NK-92 treated with Interleukin-12 subunit alpha and Interleukin-12 subunit beta, amount 100 ng/mL, for 24 hours (cell line): ENCODE results near the gene AMPD2.

Source experiments
- DNase-seq: peaks from one replicate; lab custom pipeline; 2025; lab: John Stamatoyannopoulos, UW

The AMPD2 gene

GRCh38 chr1:109617291-109617801 lies 2.3 kb upstream of the AMPD2 start:
- peak; percentile 25 for DNase-seq

DNA sequence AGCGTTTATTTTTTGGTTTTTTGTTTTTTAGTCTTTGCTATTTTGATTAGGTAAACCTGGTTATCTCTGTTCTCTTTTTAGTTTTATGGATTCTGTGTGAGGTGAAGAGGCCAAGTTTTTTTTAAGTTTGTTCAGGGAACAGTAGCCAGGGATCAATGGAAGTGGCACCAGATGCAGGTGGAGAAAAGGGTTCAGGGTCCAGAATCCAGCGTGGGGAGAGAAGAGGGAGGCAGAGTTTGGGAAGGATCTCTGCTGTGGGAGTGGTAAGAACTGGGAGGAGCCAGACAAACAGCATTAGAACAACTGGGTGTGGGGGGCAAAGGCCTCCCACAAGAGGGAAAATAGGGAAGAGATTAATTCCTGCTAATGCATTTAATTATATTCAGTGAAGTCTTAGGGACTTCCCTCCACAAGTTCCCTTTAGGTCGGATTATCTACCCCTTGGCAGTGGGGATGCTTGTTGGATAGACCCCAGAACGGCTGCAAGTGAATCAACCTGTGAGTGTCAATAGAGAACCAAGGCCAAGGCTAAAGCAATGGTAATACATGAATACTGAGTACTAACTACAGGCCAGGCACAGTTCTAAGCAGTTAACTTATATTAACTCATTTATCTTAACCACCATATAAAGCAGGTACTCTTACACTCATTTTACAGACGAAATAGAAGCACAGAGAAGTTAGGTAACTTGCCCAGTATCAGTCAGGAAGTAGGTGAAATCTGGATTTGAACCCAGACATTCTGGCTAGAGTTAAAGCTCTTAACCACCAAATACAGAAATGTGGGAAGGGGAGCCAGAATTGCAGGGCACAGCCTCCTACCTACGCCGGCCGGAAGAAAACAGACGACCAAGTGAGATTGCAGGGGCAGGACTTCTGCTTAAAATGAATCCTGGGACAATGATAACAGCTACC lies 719 bp upstream of the AMPD2 start:
- DNase-seq = no peak

DNA sequence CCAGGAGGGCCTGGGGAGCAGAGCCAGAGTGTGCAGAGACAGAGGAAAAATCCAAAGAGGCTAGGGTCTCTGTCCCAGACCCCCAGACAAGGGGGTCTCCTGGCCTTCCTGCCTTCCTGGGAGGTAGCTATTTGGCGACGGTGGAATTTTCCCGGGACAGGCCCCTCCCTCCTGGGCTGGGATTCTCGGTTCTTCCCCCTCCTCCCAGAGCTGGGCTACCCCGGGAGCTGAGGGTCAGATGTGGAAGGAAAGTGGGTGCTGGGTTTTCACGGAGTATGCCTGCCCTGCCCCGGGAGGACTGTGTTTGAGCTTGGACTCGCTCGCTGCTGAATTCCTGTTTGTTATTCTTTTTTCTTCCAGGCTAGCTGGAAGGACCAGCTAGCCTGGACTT lies 759 bp downstream of the AMPD2 start:
- no peak for DNase-seq

- peak; percentile 96 for DNase-seq
Measured at GRCh38 chr1:109620841-109621286, 1.2 kb downstream of the AMPD2 start.

- no peak for DNase-seq
Measured at GRCh38 chr1:109621379-109622136, 1.9 kb downstream of the AMPD2 start.

DNA sequence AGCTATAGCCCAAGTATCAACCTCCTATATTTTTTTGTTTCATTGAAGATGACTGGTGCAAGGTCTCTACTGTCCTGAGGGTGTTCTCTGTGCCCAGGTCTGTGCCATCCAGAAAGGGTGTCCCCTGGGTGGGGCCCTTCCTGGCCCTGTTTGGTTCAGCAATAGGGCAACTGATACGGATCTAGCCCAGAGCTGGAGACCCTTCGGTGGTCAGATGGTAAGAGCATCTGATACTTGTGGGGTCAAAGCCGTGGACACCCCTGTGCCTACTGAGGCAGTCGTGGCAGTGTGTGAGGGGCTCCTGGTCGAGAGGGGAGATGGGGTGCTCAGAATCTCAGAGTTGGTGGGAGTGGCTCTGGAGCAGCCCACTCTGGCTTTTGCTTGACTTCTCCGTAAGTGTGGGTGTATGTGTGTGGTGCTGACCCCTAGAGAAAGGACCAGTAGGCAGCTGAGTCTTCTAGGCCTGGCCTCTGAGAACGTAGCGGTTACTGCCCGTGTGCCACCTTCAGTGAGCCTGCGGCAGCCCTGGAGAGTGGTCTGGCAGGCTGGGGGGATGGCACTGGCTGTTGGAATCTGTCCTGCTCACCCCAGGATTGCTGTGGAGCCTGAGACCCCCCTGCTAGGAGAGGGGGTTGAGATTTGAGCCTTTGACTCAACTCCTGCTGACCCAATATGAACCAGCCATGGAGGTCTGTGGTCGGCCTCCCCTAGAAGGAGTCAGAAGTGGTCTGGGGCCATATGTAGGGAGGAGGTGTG lies 2.7 kb downstream of the AMPD2 start:
- DNase-seq = no peak

GRCh38 chr1:109622895-109623294 lies 3.3 kb downstream of the AMPD2 start:
- DNase-seq = no peak

DNA sequence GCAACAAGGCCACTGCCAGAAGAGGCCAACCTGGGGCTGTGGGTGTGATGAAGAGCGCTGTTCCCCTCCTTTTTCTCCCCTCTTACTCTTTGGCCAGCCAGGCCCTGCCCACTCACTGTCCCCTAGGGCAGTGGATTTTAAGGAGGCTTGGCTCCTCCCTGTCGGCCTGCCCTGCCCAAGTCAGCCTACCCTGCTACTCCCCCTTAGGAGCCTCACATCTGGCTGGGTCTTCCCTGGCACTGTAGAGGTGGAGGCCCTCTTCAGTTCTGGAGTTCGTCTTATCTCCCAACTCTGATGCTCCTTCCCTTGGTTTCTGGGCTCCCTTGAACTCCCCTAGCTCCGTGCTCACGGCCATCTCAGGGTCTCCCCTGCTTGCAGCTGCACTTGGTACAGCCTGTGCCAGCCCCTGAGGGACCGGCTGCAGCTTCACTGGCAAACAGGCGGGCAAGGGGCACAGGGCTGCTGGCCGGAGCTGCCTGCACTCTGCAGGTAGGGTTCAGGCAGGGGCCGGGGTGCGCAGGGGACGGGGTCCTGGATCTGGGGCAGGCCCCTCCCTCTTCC lies 4.0 kb downstream of the AMPD2 start:
- no peak for DNase-seq

DNA sequence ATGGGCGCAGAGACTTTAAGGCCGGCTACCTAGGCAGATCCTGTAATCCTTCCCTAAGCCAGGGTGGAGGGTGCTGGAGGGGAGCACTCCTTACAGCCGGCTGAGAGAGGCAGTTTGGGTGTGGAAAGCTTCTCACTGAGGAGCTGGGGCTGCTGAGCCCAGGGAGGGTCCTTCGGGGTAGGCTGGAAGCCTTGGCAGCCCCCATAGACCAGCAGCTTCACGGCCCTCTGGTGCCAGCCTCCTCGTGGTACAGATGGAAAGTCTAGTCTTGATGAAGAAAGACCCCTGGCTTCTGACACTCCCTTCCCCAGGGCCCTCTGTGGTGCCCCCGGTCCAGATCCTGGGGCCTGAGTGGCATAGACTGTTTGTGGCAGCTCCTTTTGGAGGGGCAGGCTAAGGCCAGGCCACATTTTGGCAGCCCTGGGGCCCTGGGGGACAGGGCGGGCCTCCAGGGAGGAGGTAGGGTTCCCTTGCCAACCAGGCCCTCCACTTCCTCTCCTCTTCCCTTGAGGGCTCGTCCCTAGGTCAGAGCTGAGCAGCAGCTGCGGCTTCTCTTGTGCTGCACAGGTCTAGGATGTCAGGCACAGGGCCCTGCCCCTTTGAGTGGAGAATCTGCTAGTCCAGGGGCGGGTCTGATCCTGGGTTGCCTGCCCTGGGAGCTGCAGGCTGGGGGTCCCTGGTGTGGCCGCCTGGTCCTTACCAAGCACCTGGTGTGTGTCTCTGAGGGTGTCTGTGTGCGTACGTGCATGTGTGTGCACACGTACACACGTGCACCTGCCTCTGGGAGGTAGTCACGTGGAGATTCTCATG lies 4.8 kb downstream of the AMPD2 start:
- no peak for DNase-seq

DNA sequence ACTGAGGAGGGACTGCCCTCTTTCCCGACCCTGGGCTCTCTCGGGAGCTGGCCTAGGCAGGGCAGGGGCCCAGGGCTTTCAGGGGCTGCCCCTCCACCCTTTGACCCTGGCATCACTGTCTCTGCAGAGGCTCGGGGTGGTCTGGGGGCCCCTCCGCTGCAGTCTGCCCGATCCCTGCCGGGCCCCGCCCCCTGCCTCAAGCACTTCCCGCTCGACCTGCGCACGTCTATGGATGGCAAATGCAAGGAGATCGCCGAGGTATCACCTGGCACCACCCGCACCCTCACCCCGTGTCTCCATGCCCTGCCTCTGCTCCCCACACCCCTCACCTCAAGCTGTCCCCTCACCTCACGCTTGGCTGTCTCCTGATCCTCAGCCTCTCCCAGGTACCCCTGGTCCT lies 5.5 kb downstream of the AMPD2 start:
- no peak for DNase-seq

- DNase-seq = no peak
Measured at GRCh38 chr1:109625601-109626560, 6.2 kb downstream of the AMPD2 start.

DNA sequence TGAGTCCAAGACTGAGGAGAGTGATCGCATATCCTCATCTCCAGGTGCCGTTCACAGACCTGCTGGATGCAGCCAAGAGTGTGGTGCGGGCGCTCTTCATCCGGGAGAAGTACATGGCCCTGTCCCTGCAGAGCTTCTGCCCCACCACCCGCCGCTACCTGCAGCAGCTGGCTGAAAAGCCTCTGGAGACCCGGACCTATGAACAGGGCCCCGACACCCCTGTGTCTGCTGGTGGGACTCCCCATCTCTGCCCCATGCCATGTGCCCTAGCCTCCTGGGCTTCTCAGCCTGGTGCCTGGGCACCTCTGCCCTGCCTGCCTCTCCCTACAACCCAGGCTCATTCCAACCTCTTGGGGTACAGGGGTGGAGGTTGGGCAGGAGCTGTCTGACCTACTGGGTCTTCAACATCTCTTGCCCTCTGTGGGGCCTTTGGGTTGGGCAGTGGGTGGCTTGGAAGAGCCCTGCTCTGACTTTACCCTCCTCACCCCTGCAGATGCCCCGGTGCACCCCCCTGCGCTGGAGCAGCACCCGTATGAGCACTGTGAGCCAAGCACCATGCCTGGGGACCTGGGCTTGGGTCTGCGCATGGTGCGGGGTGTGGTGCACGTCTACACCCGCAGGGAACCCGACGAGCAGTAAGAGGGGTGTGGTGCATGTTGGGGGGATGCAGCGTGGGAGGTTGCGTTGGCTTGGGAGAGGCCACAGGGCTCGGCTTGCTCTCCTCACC lies 7.2 kb downstream of the AMPD2 start:
- no peak for DNase-seq

GRCh38 chr1:109627692-109628399 lies 8.2 kb downstream of the AMPD2 start:
- no peak for DNase-seq

- no peak for DNase-seq
Measured at GRCh38 chr1:109628540-109629321, 9.1 kb downstream of the AMPD2 start.

GRCh38 chr1:109629372-109630030 lies 9.9 kb downstream of the AMPD2 start:
- no peak for DNase-seq

DNA sequence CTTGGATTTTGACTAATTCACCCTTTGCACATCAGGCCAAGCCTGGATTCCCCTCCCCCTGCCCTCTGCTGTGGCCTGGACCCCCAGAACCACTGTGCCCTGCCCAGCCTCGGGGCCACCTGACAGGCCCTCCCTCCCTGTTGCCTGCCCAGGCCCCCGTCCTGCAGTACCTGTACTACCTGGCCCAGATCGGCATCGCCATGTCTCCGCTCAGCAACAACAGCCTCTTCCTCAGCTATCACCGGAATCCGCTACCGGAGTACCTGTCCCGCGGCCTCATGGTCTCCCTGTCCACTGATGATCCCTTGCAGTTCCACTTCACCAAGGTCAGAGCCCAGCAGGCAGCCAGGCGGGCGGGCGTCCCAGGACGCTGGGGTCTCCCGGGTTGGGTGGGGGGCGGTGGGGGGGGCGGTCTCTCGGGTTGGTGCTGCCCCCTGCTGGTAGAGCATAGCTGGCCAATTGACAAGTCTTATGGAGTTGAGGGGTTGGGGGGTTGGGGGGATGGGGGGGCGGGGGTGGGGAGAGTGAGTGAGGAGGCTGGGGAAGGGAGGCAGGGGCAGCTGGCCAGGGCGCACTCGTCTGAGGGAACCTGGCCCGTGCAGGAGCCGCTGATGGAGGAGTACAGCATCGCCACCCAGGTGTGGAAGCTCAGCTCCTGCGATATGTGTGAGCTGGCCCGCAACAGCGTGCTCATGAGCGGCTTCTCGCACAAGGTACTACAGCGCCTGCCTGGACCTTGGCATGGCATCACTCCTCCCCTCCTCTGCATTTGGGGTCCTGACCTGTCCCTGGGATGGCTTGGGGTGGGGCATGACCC lies 10.7 kb downstream of the AMPD2 start:
- DNase-seq = no peak
